Stimulated activated CD8-positive, alpha-beta memory T cell treated with anti-CD3 and anti-CD28 coated beads, Interleukin-15, amount 100 ng/mL, for 4 hours (primary cell): ENCODE results near the gene TMTC4.
"Not testable (repeated sequence)": the region's sequence is repeated elsewhere in the genome, so short reads cannot be mapped to it uniquely, and the experiment has no call there.

ENCODE experiments used
- DNase-seq, 2 donors: peaks; one replicate each; pipeline ENCODE4 v3.0.0-alpha.2; 2020; ENCODE audit warnings: low read depth in 2 of 2

TMTC4 gene

GRCh38 chr13:100674572-100674871 lies at the start of gene TMTC4:
Gene TMTC4, minus strand, starts transcription at chr13:100674795. Its CDS starts 4,433 bp downstream, at chr13:100670362.
- DNase-seq: no peak

DNA sequence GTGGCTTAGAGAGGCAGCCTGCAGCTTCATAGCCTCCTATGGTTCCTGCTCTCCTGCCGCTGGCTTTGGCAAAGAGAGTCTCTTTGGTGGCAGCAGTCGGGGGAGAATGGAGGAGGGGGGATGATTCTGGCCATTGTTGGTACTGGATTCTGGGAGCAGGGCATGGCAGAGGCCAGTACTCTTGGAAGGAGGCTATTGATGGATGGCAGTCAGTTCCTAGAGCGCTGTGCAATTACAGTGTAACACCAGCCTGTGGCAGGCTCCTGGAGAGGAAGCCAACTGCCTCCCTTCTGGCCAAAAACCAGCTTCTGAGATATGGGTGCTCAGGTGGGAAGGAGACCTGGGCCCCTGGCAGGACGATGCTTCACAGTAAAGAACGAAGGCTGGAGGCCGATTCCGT lies 47.9 kb upstream of the TMTC4 start:
- DNase-seq: no peak

DNA sequence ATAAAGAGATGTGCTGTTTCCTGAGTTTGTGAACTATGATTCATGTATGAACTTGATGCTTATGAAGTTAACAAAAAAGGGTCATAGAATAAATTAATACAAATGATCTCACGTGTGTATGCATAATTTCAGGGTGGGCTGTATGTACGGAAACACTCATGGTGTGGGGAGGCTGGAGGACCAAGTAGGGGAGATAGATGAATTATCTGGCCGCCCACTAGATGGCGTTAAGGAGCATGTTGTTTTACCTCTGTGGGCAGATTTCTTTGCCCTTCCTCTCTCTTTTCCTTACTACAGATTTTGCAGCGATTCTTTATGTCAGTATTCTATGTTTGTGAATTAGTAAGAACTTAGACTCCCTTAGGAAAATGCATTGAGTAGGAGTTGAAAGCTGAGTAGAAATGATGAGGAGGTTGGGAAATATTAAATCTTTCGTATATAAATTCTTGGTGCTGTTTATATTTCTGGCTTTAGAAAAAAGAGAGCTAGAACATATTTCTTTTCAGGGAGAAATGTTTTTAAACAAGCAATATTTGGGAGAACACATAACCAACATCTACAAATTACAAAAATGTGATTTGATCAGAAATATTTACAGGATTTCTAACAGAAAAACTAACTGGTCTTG lies 47.4 kb upstream of the TMTC4 start:
- peak in 1 of 2 donors; percentile 5 for DNase-seq

- no peak for DNase-seq
Measured at GRCh38 chr13:100715604-100716003, 41.0 kb upstream of the TMTC4 start.

- no peak for DNase-seq
Measured at GRCh38 chr13:100714478-100714877, 39.9 kb upstream of the TMTC4 start.

DNA sequence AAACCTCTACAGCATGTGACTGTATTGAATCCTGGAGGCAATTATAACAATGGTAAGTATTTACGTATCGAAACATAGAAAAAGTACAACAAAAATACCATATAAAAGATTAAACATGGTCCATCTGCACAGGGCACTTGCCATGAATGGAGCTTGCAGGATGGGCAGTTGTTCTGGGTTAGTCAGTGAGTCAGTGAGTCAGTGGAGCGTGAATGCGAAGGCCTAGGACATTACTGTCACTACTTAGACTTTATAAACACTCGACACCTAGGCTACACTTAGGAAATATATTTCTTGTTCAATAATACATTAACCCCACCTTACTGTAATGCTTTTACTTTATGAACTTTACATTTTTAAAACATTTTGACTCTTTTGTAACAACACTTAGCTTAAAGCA lies 35.6 kb upstream of the TMTC4 start:
- no peak for DNase-seq

DNA sequence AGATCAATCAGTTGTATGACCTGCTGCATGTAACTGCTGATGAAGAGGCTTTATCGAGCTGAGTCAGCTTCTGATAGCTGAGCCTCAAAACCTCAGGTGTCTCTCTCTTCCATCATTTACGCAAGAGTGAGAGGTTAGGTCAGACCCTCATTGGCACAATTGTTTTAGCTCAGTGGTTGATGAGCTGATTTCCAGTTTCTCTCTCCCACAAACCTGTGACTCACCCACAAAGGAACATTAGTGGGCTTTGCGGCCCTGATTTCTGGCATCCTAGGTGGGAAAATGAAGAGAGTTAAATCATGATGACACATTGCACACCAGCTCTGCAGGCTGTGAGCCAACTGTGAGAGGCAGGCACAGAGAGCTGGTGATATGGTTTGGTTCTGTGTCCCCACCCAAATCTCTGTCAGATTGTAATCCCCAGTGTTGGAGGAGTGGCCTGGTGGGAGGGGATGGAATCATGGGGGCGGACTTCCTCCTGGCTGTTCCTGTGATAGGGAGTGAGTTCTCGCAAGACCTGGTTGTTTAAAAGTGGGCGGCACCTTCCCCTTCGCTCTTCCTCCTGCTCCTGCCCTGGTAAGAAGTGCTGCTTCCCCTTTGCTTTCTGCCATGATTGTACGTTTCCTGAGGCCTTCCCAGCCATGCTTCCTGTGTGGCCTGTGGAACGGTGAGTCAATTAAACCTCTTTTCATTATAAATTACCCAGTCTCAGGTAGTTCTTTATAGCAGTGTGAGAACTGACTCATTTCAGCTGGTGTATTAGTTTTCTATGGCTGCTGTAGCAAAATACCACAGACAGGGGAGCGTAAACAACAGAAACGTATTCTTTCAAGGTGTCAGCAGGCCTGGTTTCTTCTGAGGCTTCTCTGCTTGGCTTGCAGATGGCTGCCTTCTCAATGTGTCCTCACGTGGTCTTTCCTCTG lies 33.5 kb upstream of the TMTC4 start:
- no peak for DNase-seq

- not testable (repeated sequence) for DNase-seq
Measured at GRCh38 chr13:100698331-100698730, 23.7 kb upstream of the TMTC4 start.

DNA sequence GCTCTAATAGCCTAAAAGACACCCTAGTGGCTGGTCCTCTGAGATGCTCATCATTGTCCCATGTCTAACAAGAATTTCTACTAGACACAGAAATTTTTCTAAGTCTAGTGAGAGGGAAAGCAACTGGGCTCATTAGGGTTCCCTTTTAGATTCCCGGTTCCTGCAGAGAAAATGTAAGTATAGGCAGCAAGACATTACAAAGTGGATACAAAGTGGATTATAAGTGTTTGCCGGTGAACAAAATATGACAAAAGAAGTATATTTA lies 20.8 kb upstream of the TMTC4 start:
- no peak for DNase-seq

- DNase-seq: no peak
Measured at GRCh38 chr13:100694722-100695508, 20.3 kb upstream of the TMTC4 start.

GRCh38 chr13:100689191-100689590 lies 14.6 kb upstream of the TMTC4 start:
- DNase-seq: no peak

DNA sequence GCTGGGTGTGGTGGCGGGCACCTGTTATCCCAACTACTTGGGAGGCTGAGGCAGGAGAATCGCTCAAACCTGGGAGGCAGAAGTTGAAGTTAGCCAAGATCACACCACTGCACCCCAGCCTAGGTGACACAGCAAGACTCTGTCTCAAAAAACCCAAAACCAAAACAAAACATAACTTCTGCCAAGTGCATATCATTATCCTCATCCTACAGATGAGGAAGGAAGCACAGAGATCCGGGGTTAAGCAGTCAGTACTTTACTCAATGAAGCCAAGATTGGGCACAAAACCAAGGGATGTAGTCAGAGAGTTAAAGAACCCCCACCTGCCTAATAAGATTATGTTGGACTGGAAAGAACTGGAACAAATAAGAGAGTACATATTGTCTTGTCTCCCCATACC lies 5.5 kb upstream of the TMTC4 start:
- no peak for DNase-seq

DNA sequence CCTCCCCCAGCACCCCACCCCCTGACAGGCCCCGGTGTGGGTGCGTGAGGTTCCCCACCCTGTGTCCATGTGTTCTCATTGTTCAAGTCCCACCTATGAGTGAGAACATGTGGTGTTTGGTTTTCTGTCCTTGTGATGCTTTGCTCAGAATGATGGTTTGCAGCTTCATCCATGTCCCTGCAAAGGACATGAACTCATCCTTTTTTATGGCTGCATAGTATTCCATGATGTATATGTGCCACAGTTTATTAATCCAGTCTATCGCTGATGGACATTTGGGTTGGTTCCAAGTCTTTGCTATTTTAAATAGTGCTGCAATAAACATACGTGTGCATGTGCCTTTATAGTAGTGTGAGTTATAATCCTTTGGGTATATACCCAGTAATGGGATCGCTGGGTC lies 2.5 kb upstream of the TMTC4 start:
- not testable (repeated sequence) for DNase-seq

- no peak for DNase-seq
Measured at GRCh38 chr13:100675661-100676129, 1.1 kb upstream of the TMTC4 start.

DNA sequence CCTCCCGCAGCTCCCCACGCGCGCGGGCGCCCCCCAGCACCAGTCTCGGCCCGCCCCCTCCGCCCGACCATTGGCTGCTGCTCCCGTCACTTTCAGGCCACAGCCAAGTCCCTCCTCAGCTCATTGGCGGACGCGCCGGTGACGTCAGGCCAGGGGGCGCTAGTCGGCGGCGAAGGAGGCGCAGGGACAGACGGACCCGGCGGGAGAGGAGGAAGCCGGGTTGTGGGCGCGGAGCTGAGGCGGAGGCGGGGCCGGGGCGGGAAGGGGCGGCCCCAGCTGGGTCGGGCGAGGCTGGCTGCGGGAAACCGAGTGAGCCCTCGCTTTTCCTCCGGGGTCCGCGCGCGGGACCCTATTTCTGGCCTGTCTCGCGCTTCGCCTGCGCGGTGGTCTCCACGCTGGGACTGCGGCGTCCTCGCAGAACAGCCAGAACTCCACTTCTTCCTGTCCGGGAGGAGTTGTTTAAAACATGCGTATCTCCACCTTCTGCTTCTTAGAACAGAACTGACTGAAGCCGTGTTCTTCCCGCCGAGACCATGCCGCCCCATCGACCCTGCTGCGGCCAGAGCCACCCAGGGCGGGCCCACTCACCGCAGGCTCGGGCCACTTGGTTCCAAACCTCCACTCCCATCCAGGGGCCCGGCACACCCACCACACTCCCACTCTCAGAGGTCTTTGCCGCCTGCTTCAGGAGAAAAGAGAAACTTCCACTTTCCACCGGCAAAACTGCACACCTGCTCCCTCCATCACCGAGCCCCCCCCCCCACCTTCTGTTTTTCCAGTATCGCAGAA lies 471 bp upstream of the TMTC4 start:
- DNase-seq: peak; percentile 100

- peak in 1 of 2 donors; percentile 26 for DNase-seq
Measured at GRCh38 chr13:100673713-100674571, 653 bp downstream of the TMTC4 start.

- DNase-seq: no peak
Measured at GRCh38 chr13:100673376-100673712, 1.3 kb downstream of the TMTC4 start.

- no peak for DNase-seq
Measured at GRCh38 chr13:100671389-100672182, 3.0 kb downstream of the TMTC4 start.

GRCh38 chr13:100668408-100668807 lies 6.2 kb downstream of the TMTC4 start:
- no peak for DNase-seq

GRCh38 chr13:100667894-100668293 lies 6.7 kb downstream of the TMTC4 start:
- DNase-seq: no peak
